HG02588 (cell line): ENCODE results near the gene MPIG6B.

Source experiments
- ATAC-seq: cut with Tn5 transposase; IDR thresholded peaks from one replicate; pipeline ENCODE4 v1.9.1; 2021; ENCODE audit warnings: mild to moderate bottlenecking, moderate library complexity; ENCODE audit not compliant: unreplicated experiment

The MPIG6B gene

GRCh38 chr6:31736768-31737314 is 13.7 kb downstream of the MPIG6B start:
- no peak for ATAC-seq

- no peak for ATAC-seq
Observed at GRCh38 chr6:31737315-31737990, 14.3 kb downstream of the MPIG6B start.

- ATAC-seq = no peak
Observed at GRCh38 chr6:31737991-31738979, 15.1 kb downstream of the MPIG6B start.

GRCh38 chr6:31739639-31740396 is 16.6 kb downstream of the MPIG6B start, which contains the start of gene MSH5:
TSS of gene MSH5 (plus strand) at chr6:31740005. CDS start at chr6:31740467, 462 bp downstream.
- ATAC-seq = peak; percentile 66

GRCh38 chr6:31740397-31741223 is 17.4 kb downstream of the MPIG6B start:
- no peak for ATAC-seq

GRCh38 chr6:31741815-31742214 is 18.6 kb downstream of the MPIG6B start:
- no peak for ATAC-seq

- ATAC-seq = no peak
Observed at GRCh38 chr6:31742894-31743293, 19.7 kb downstream of the MPIG6B start.

GRCh38 chr6:31744422-31744821 is 21.2 kb downstream of the MPIG6B start:
- no peak for ATAC-seq

- no peak for ATAC-seq
Observed at GRCh38 chr6:31749301-31750036, 26.3 kb downstream of the MPIG6B start.

GRCh38 chr6:31750411-31751022 is 27.3 kb downstream of the MPIG6B start:
- no peak for ATAC-seq

- ATAC-seq = no peak
Observed at GRCh38 chr6:31752739-31753319, 29.7 kb downstream of the MPIG6B start.

- ATAC-seq = no peak
Observed at GRCh38 chr6:31758281-31758680, 35.1 kb downstream of the MPIG6B start.

GRCh38 chr6:31760790-31761189 is 37.6 kb downstream of the MPIG6B start:
- no peak for ATAC-seq

- no peak for ATAC-seq
Observed at GRCh38 chr6:31761343-31761742, 38.2 kb downstream of the MPIG6B start.

- no peak for ATAC-seq
Observed at GRCh38 chr6:31762356-31762755, 39.2 kb downstream of the MPIG6B start, which contains the start of gene SAPCD1. TSS of gene SAPCD1 (plus strand) at chr6:31762656. CDS start at chr6:31763055, 399 bp downstream.

- no peak for ATAC-seq
Observed at GRCh38 chr6:31762878-31763618, 39.9 kb downstream of the MPIG6B start.

- no peak for ATAC-seq
Observed at GRCh38 chr6:31763619-31763940, 40.4 kb downstream of the MPIG6B start.

- no peak for ATAC-seq
Observed at GRCh38 chr6:31764198-31764597, 41.0 kb downstream of the MPIG6B start.
